ENCODE measurements around the gene DROSHA. TPM values are rescaled to one million over a fixed set of nuclear protein-coding genes. Genes with fewer than 3 reads are reported as not detected.
"Not testable (repeated sequence)": the region's sequence is repeated elsewhere in the genome, so short reads cannot be mapped to it uniquely, and the experiment has no call there.

DROSHA gene
- 46.5 TPM for total RNA-seq

DNA sequence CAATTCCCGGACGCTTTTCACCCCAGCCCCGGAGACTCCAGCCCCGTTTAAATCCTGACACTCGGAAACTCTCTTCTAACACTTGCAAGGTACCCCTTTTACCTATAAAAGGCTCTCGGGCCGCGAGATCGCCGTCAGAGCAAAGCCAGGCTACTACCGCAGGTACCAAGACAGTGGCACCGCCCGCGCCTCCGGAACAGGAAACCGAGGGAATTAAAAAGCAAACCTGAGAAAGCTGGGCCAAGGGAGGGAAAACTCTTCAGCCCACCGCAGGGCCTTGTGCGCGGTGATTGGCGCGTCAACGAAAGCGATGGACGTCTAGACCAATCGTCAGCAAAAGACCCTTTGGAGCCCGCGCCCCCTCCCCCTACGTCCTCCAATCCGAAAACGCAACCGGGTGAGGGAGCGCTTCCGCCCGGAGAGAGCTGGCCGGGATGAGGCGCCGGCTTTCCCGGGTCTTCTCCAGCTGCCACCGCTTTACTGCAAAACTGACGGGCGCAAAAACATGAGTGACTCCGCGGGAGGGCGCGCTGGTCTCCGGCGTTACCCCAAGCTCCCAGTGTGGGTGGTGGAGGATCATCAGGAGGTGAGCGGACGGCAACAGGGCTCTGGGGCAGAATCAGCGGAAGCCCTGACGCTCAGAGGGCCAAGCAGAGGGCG, at the start of gene DROSHA, which contains the start of gene C5orf22:
Gene DROSHA (minus strand): TSS at position 206 of the 660 bp plus-strand sequence. CDS start 3,034 bp downstream, outside the sequence.
Gene C5orf22 (plus strand): TSS at position 414 of the 660 bp plus-strand sequence. CDS start 92 bp downstream, at position 506.
- DNase-seq (ENCODE audit: low spot score), result peak; percentile 96

DNA sequence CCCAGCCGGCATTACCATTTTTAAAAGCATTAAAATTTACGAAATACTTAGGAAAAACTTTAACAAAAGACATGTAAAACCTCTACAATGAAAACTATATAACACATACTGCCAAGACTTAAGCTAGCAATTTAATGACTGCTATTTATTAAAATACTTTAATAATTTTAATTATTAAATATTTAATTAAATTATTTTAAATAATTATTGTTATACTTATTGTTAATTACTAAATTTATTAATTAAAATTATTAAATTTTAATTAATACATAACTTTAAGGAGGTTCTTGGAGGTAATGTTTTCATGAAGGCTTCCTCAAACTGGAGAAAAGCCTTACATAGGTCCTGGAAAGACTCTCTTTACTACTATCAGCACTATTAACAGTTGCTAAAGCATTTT, 47.7 kb upstream of the DROSHA start:
- no peak for DNase-seq (ENCODE audit: low spot score)

- no peak for DNase-seq (ENCODE audit: low spot score)
Observed at GRCh38 chr5:31577438-31577837, 45.5 kb upstream of the DROSHA start.

- no peak for DNase-seq (ENCODE audit: low spot score)
Observed at GRCh38 chr5:31574772-31575171, 42.9 kb upstream of the DROSHA start.

GRCh38 chr5:31573494-31574142, 41.7 kb upstream of the DROSHA start:
- DNase-seq (ENCODE audit: low spot score), result no peak

DNA sequence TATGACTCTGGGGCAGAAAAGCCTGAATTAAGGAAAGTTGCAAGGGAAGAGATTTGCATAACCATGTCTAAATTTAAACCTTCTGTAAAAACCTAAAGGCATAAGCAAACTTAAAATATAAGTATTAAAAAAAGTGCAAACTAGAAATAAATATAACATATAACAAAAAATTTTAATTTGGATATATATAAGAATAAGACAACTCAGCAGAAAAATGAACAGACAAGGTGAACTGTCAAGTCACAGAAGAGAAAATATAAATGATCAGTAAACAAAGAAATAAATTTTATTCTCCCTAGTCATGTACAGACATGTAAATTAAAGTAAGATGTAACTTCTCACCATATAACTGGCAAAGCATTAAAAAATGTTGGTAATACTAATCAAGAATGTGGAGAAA, 37.2 kb upstream of the DROSHA start:
- no peak for DNase-seq (ENCODE audit: low spot score)

DNA sequence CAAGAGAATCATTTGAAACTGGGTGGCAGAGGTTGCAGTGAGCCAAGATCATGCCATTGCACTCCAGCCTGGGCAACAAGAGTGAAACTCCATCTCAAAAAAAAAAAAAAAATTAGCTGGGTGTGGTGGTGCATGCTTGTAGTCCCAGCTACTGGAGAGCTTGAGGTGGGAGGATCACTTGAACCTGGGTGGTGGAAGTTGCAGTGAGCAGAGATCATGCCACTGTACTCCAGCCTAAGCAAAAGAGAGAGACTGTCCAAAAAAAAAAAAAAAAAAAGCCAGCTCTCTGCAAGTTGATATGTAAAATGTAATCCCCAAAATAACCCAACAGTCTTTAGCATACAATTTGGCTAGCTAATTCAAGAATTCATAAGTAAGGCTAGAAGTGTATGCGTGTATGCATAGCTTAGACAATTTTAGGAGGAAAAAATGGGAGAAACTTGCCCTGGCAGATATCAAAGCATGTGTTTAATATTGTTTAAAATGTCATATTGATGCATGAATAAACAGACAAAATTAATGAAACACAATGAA, 36.5 kb upstream of the DROSHA start:
- no peak for DNase-seq (ENCODE audit: low spot score)

- DNase-seq (ENCODE audit: low spot score), result not testable (repeated sequence)
Observed at GRCh38 chr5:31566362-31566761, 34.5 kb upstream of the DROSHA start.

DNA sequence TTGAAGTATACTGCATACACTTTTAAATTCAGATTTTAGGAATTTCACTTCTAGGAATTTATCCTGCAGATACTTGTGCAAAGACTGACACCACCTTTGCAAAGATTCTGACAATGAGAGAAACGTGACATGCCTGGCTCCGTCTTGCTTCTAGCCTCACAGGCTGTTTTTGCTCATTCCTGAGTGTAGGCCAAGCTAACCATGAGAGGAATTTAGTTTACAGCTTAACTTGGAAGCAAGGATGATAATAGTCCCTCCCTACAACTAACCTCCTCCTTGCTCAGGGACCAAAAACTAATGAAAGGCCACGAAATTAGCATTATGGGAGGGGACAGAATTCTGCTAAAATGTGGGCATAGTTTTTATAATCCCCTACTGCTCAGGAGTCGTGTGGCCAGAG, 31.3 kb upstream of the DROSHA start:
- DNase-seq (ENCODE audit: low spot score), result no peak

- DNase-seq (ENCODE audit: low spot score), result no peak
Observed at GRCh38 chr5:31561946-31562345, 30.1 kb upstream of the DROSHA start.

GRCh38 chr5:31559942-31560341, 28.0 kb upstream of the DROSHA start:
- no peak for DNase-seq (ENCODE audit: low spot score)

- DNase-seq (ENCODE audit: low spot score), result no peak
Observed at GRCh38 chr5:31556461-31556860, 24.6 kb upstream of the DROSHA start.

DNA sequence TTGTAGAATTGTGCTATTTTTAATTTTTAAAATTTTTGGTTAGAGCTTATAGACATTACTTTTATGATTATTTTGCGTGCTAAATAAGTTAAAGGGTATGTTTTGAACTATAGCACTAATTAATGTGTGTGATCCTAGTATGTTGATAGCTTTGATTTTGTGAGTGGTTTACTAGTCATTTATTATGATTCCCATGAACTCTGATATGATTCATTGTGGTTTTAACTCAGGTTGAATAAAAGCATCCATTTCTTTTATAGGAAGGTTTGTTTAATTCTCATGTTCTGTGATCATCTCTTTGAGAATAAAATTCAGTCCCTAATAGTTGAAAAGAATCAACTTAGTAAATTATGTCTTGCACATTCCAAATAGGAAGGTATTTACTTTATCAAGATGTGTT, 22.7 kb upstream of the DROSHA start:
- no peak for DNase-seq (ENCODE audit: low spot score)

- DNase-seq (ENCODE audit: low spot score), result no peak
Observed at GRCh38 chr5:31553863-31554262, 22.0 kb upstream of the DROSHA start.

DNA sequence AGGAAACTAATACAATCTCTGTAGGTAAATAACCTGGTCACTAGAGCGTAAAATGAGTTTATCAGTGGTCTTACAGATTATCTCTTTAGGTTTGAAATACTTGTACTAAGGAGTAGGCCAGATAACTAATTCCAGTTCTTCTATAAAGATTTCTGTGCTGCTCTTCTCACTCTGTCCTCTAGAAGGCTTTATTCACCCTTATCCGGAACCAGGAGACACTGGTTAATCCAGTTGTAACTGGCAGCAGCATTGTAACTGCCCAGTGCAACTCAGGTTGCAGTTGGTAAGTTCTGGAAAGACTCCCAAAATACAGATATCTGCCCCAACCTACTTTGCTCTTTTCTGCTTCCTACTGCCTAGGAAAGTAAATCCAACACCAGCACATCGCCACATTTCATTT, 20.0 kb upstream of the DROSHA start:
- no peak for DNase-seq (ENCODE audit: low spot score)

DNA sequence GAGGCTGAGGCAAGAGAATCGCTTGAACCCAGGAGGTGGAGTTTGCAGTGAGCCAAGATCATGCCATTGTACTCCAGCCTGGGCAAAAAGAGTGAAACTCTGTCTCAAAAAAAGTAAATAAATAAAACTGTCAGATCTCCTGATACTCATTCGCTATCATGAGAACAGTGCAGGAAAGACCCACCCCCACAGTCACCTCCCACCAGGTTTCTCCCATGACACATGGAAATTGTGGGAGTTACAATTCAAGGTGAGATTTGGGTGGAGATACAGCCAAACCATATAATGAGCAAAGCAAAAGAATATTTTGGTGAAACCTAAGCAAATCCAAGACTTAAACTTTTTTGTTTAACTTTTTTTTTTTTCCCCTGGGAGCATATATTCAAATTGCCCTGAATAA, 17.2 kb upstream of the DROSHA start:
- DNase-seq (ENCODE audit: low spot score), result not testable (repeated sequence)

DNA sequence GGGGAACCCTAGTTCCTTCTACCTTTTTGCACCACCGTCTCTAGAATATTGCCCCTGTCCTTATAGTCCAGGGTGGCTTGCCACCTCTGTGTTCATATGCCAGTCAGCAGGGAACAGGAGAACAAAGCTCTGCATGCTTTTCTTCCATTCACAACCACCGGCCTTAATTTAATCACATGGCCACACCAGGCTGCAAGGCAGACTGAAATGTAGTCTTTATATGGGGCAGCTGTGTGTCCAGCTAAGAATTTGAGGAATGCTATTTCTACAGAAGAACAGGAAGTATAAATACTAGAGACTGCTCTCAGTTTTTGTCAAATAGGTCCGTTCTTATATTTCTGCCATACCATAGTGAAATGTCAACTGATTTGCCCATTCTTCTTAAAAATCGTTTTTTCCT, 6.0 kb upstream of the DROSHA start:
- no peak for DNase-seq (ENCODE audit: low spot score)

- no peak for DNase-seq (ENCODE audit: low spot score)
Observed at GRCh38 chr5:31537349-31537748, 5.5 kb upstream of the DROSHA start.

DNA sequence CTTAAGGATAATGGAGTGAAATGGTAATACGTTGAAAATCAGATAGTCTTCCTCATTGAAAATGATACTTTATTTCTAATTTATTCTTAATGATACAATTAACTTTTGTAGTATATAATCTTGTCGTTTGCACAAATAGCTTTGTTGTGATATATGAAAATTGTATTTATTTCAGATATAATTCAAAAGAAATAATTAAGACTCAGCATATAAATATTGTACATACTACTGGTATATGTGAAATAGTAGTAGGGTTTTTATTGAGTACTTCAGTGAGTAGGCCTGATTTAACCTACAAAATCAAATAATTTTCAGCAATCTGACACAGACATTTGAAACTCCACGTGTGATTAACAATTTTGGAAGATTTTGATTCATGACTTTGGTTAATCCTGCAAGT, 5.0 kb upstream of the DROSHA start:
- no peak for DNase-seq (ENCODE audit: low spot score)

DNA sequence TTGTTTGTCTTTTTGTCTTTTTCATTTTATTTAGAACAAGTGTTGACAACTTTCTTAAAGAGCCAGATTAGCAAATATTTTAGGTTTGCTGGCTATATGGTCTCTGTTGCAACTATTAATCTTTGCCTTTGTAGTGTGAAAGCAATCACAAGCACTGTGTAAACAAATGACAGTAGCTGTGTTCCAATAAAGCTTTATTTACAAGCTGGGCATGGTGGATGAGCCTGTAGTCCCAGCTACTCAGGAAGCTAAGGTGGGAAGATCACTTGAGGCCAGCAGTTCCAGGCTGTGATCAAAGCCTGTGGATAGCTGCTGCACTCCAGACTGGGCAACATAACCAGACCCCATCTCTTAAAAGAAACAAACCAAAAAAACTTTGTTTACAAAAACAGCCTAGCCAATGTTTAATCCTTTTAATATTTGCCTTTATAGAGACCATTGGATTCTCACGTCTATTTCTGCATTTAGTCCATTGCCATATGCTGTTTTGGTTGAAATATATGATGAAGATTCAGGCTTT, 2.7 kb upstream of the DROSHA start:
- no peak for DNase-seq (ENCODE audit: low spot score)

DNA sequence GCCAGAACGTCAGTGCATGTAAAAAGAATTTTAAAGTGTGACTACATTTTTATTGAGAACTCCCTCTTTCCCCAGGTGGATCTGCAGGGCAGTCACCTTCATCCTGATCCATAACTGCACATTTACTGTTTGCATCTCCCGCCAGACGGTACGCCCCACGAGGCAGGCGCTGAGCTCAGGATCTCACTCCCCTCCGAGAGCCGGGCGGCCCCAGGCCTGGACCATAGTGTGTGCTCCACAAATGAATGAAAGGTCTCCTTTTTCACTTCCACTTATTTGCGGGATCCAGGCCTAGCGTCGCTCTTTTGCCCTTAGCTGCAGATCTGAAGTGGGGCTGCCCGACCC, 378 bp downstream of the DROSHA start:
- no peak for DNase-seq (ENCODE audit: low spot score)

DNA sequence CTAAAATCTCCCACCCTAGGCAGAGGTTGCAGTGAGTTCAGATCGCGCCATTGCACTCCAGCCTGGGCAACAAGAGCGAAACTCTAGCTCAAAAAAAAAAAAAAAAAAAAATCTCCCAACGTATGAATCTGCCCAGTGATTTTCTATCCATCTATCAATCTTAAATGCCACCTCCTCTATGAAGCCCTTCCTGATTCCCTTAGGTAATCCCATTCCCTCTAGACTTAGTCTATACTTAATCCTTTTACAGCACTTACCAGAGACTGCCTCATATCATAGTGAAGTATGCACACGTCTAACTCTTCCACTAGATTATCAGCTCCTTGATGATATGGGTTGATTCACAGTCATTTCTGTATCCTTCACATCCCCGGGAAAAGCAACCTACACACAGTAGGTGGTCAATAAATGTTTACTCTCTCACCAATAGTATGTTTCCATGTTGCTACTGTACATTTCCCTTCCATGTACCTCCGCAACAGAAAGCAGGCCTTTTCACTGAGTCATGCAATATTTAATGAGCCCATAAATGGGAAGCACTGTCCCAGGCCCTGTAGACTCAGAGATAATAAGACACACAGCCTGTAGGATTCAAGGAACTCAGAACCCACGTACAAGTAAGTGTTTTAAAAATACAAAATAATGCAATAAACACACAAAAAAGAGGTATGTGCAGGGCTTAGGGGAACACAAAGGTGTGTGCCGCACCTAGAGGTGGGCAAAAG, 1.2 kb downstream of the DROSHA start:
- no peak for DNase-seq (ENCODE audit: low spot score)

GRCh38 chr5:31523041-31523440, 8.9 kb downstream of the DROSHA start:
- no peak for DNase-seq (ENCODE audit: low spot score)
